SK-N-MC (cell line): ENCODE measurements around the gene ST6GALNAC3.

Experiments
- EZH2 ChIP-seq: fragments of 200-600 bp; sonication (generic); IDR thresholded peaks from one replicate; pipeline ENCODE4 v1.6.1; 2017; ENCODE audit warnings: antibody characterized with exemption
- FOXP2 ChIP-seq: optimal IDR thresholded peaks from 2 replicates; pipeline ENCODE3; 2011; ENCODE audit warnings: mild to moderate bottlenecking, moderate library complexity; ENCODE audit not compliant: insufficient read depth; ENCODE audit errors: extremely low read length, control extremely low read depth
- POLR2AphosphoS5 ChIP-seq: IDR thresholded peaks from 2 replicates; pipeline ENCODE4 v1.6.1; 2012; ENCODE audit warnings: mild to moderate bottlenecking, low read depth, low read length, borderline replicate concordance

GRCh38 chr1:76066394-76066793 is 8.2 kb upstream of the ST6GALNAC3 start:
- TF ChIP-seq EZH2 = no peak
- no peak for TF ChIP-seq POLR2AphosphoS5
- no peak for TF ChIP-seq FOXP2
